ENCODE measurements around the gene ERBB3. TPM values are rescaled to one million over a fixed set of nuclear protein-coding genes. Genes with fewer than 3 reads are reported as not detected.
"Not testable (repeated sequence)": the region's sequence is repeated elsewhere in the genome, so short reads cannot be mapped to it uniquely, and the experiment has no call there.

The ERBB3 gene
- total RNA-seq, 4 donors from 2014 or later, result 2.9 to 8.3 (median 7.6) TPM

- DNase-seq (ENCODE audit: low spot score) (no peak), ATAC-seq (ENCODE audit: low FRiP score) (no peak)
- TF ChIP-seq CTCF (IDR thresholded peaks at IDR 0.05), result no peak
Observed at GRCh38 chr12:56110571-56110970, 30.6 kb downstream of the ERBB3 start.

GRCh38 chr12:56114084-56114483 is 34.1 kb downstream of the ERBB3 start:
- ATAC-seq (ENCODE audit: low FRiP score) (no peak), DNase-seq (ENCODE audit: low spot score) (no peak)
- TF ChIP-seq CTCF (IDR thresholded peaks at IDR 0.05), result no peak

GRCh38 chr12:56115329-56115728 is 35.4 kb downstream of the ERBB3 start:
- TF ChIP-seq CTCF (IDR thresholded peaks at IDR 0.05), result no peak
- ATAC-seq (ENCODE audit: low FRiP score), result no peak
- no peak for DNase-seq (ENCODE audit: low spot score)

GRCh38 chr12:56116267-56117081 is 36.5 kb downstream of the ERBB3 start, which contains the start of gene RPL41:
Gene RPL41, plus strand, starts transcription at chr12:56116633.
- ATAC-seq (ENCODE audit: low FRiP score), result peak; percentile 48

GRCh38 chr12:56117082-56117706 is 37.2 kb downstream of the ERBB3 start:
- ATAC-seq (ENCODE audit: low FRiP score); DNase-seq (ENCODE audit: low spot score): not testable (repeated sequence)

More at GRCh38 chr12:56116267-56117081, 36.5 kb downstream of the ERBB3 start, which contains the start of gene RPL41:
- peak; percentile 91 for DNase-seq (ENCODE audit: low spot score)
- no peak for TF ChIP-seq CTCF (IDR thresholded peaks at IDR 0.05)

GRCh38 chr12:56117778-56118687 is 38.1 kb downstream of the ERBB3 start, which contains the start of gene ZC3H10:
Gene ZC3H10, plus strand, starts transcription at chr12:56118266. Its CDS starts 2,297 bp downstream, at chr12:56120563.
- ATAC-seq (ENCODE audit: low FRiP score) (peak; percentile 84), DNase-seq (ENCODE audit: low spot score) (peak; percentile 93)
- TF ChIP-seq CTCF (IDR thresholded peaks at IDR 0.05), result peak in 1 of 3 donors; percentile 5
